Measurements from ENCODE around the gene BEX4. TPM values are rescaled to one million over a fixed set of nuclear protein-coding genes. Genes with fewer than 3 reads are reported as not detected.

Gene BEX4
- total and polyA plus RNA-seq, 2 of the 4 experiments (the other 2 are of a cell fraction) = 0.54 to 6.8 TPM

- Histone ChIP-seq H2AK9ac (replicated peaks; ENCODE audit: low read depth, low read length, poor library complexity) (no peak overlapping the region), H3K18ac (ENCODE audit: low read depth, low read length) (no peak overlapping the region), H4K20me1 (ENCODE audit: insufficient read depth, low read length) (peaks cover 2% of the 10 kb centered on the region; the same call in 1 of the 2 replicates), H2BK120ac (ENCODE audit: low read depth, low read length) (no peak overlapping the region), H3K36me3 (ENCODE audit: control insufficient read depth, insufficient read depth, low read length) (peaks cover 2% of the 10 kb centered on the region; the same call in 1 of the 2 replicates), H4K5ac (ENCODE audit: low read depth, low read length) (no peak overlapping the region), H3K56ac (ENCODE audit: extremely low read depth, insufficient read depth, low read length) (no peak overlapping the region), H3K4me3 (ENCODE audit: insufficient read depth, low read depth, low read length) (no peak overlapping the region), H3K4ac (ENCODE audit: low read depth, low read length) (no peak overlapping the region), H2BK20ac (ENCODE audit: low read depth, low read length) (no peak overlapping the region), H3K9me3 (ENCODE audit: control insufficient read depth, insufficient read depth, low read length) (no peaks in the 10 kb centered on the region), H3K14ac (replicated peaks; ENCODE audit: low read depth, low read length) (no peak overlapping the region), H2BK5ac (ENCODE audit: low read depth, low read length, poor library complexity, severe bottlenecking) (no peak overlapping the region), H3K4me2 (ENCODE audit: low read depth, low read length) (no peak overlapping the region), H3K27me3 (ENCODE audit: control insufficient read depth, insufficient read depth, low read length) (peaks cover 2% of the 10 kb centered on the region; the same call in 1 of the 2 replicates), H4K8ac (ENCODE audit: low read depth in 2 of 2, low read length in 2 of 2) (no peak overlapping the region), H4K91ac (ENCODE audit: insufficient read depth, low read depth, low read length) (no peak overlapping the region), H3K4me1 (ENCODE audit: control insufficient read depth, insufficient read depth, low read length) (no peaks in the 10 kb centered on the region), H3K23ac (ENCODE audit: low read depth, low read length) (no peak overlapping the region), H3K79me1 (ENCODE audit: low read depth in 1 of 2, low read length in 2 of 2) (peaks cover 0 to 7% of the 10 kb centered on the region in 2 experiments; a peak in 3 of 4 replicates), H3K9ac (ENCODE audit: low read depth, low read length) (no peak overlapping the region), H2BK15ac (ENCODE audit: low read depth, low read length) (no peak overlapping the region), H3K9me1 (ENCODE audit: insufficient read depth, low read length) (no peaks in the 10 kb centered on the region), H2AK5ac (ENCODE audit: low read depth, low read length) (no peak overlapping the region), H2AFZ (replicated peaks; ENCODE audit: low read length, poor library complexity) (no peak overlapping the region), H3K27ac (ENCODE audit: insufficient read depth, low read length) (no peak overlapping the region)
- no TSS peak for BruUV-seq (replicated peaks)
- in situ Hi-C loops (cut with MboI; ENCODE audit: low sequenced_read_pairs) = no loop called here
- intact Hi-C loops (cut with micrococcal nuclease) = no loop called here
- peak; percentile 67 for ATAC-seq (ENCODE audit: low read depth)
- dilution Hi-C loops (cut with HindIII; ENCODE audit: low sequenced_read_pairs, unreplicated experiment) = no loop called here
- TF ChIP-seq CEBPB (IDR thresholded peaks at IDR 0.05; ENCODE audit: low read depth, low read length) = no peak
- TF ChIP-seq RAD21 (IDR thresholded peaks at IDR 0.05; ENCODE audit: low read length) = peak; percentile 25; the same call in 1 of the 2 replicates
- peak; percentile 40; the same call in 1 of the 2 replicates for TF ChIP-seq CTCF (conservative IDR thresholded peaks at IDR 0.05; ENCODE audit: low read depth, low read length)
- TF ChIP-seq SMC3 (IDR thresholded peaks at IDR 0.05; ENCODE audit: low read depth, low read length) = 0 out of 2 replicates have a peak, but pooled peaks have one; percentile 10
- POLR2A ChIA-PET (ENCODE audit: unreplicated experiment) = interaction anchor here (0.6 kb wide), 1 partner anchor 8 kb away, joined by 11 read pairs; no protein-coding TSS in a partner anchor
- CTCF ChIA-PET = interaction anchor here (0.8 kb wide), 1 partner anchor 11 kb away, joined by 3 read pairs; no protein-coding TSS in a partner anchor
- DNase-seq = peak; percentile 10
Measured at GRCh38 chrX:103248553-103248952, 33.6 kb downstream of the BEX4 start.
